IPS-18c (cell line): ENCODE results near the gene AP1B1.
A peak's percentile ranks its signal among the peaks of the same experiment; 100 is the strongest.
"Not testable (repeated sequence)": the region's sequence is repeated elsewhere in the genome, so short reads cannot be mapped to it uniquely, and the experiment has no call there.

Experiments
- H3K4me3 ChIP-seq: 2 replicates; pipeline ENCODE4 v1.7.0; 2013; ENCODE audit warnings: low read depth, mild to moderate bottlenecking, low read length, moderate library complexity; ENCODE audit not compliant: insufficient read depth
- H3K9me3 ChIP-seq: one replicate; pipeline ENCODE4 v1.6.1; 2013; ENCODE audit warnings: mild to moderate bottlenecking, low read length, moderate library complexity; ENCODE audit not compliant: control insufficient read depth, insufficient read depth

Gene AP1B1

GRCh38 chr22:29387921-29388758, at the start of gene AP1B1:
TSS of gene AP1B1 (minus strand) at chr22:29388570. CDS start at chr22:29367243, 21,327 bp downstream.
- Histone ChIP-seq H3K9me3 (no peaks in the 10 kb centered on the region), H3K4me3 (peak within 1 kb of the TSS; percentile 91)

- Histone ChIP-seq H3K4me3 (no peak overlapping the region), H3K9me3 (no peaks in the 10 kb centered on the region)
Observed at GRCh38 chr22:29435236-29436136, 47.1 kb upstream of the AP1B1 start.

- Histone ChIP-seq H3K4me3 (no peak overlapping the region), H3K9me3 (no peaks in the 10 kb centered on the region)
Observed at GRCh38 chr22:29434288-29434687, 45.9 kb upstream of the AP1B1 start.

- no peaks in the 10 kb centered on the region for H3K9me3 ChIP-seq
- no peak overlapping the region for H3K4me3 ChIP-seq
Observed at GRCh38 chr22:29433856-29434255, 45.5 kb upstream of the AP1B1 start.

- H3K4me3 ChIP-seq = no peak overlapping the region
- no peaks in the 10 kb centered on the region for H3K9me3 ChIP-seq
Observed at GRCh38 chr22:29431986-29432385, 43.6 kb upstream of the AP1B1 start.

- Histone ChIP-seq H3K9me3 (no peaks in the 10 kb centered on the region), H3K4me3 (no peak overlapping the region)
Observed at GRCh38 chr22:29427176-29427760, 38.9 kb upstream of the AP1B1 start.

- Histone ChIP-seq H3K9me3 (no peaks in the 10 kb centered on the region), H3K4me3 (no peak overlapping the region)
Observed at GRCh38 chr22:29426476-29426875, 38.1 kb upstream of the AP1B1 start.

- H3K9me3 ChIP-seq, H3K4me3 ChIP-seq: not testable (repeated sequence)
Observed at GRCh38 chr22:29418704-29419103, 30.3 kb upstream of the AP1B1 start.

- H3K4me3 ChIP-seq = not testable (repeated sequence)
Observed at GRCh38 chr22:29414951-29415591, 26.7 kb upstream of the AP1B1 start.

GRCh38 chr22:29412772-29413171, 24.4 kb upstream of the AP1B1 start:
- not testable (repeated sequence) for H3K4me3 ChIP-seq, H3K9me3 ChIP-seq

More at GRCh38 chr22:29414951-29415591, 26.7 kb upstream of the AP1B1 start:
- H3K9me3 ChIP-seq = not testable (repeated sequence)

GRCh38 chr22:29411569-29412211, 23.3 kb upstream of the AP1B1 start:
- not testable (repeated sequence) for H3K4me3 ChIP-seq

GRCh38 chr22:29408940-29409339, 20.6 kb upstream of the AP1B1 start:
- H3K9me3 ChIP-seq = no peaks in the 10 kb centered on the region
- no peak overlapping the region for H3K4me3 ChIP-seq

More at GRCh38 chr22:29411569-29412211, 23.3 kb upstream of the AP1B1 start:
- H3K9me3 ChIP-seq = not testable (repeated sequence)

- not testable (repeated sequence) for H3K4me3 ChIP-seq, H3K9me3 ChIP-seq
Observed at GRCh38 chr22:29401538-29401937, 13.2 kb upstream of the AP1B1 start.

- no peak overlapping the region for H3K4me3 ChIP-seq
- H3K9me3 ChIP-seq = no peaks in the 10 kb centered on the region
Observed at GRCh38 chr22:29400576-29400975, 12.2 kb upstream of the AP1B1 start.

GRCh38 chr22:29397791-29398190, 9.4 kb upstream of the AP1B1 start:
- no peaks in the 10 kb centered on the region for H3K9me3 ChIP-seq
- no peak overlapping the region for H3K4me3 ChIP-seq

- Histone ChIP-seq H3K4me3 (no peak overlapping the region), H3K9me3 (no peaks in the 10 kb centered on the region)
Observed at GRCh38 chr22:29396126-29396525, 7.8 kb upstream of the AP1B1 start.
